Chondrocyte (in vitro differentiated cells): ENCODE data around the gene SDC1. TPM values are rescaled to one million over a fixed set of nuclear protein-coding genes. Genes with fewer than 3 reads are reported as not detected.

Source experiments
- DNase-seq: peaks from one replicate; pipeline ENCODE4 v3.0.0; 2021; ENCODE audit warnings: mixed read lengths, low spot score
- H3K27ac Mint-ChIP-seq: one replicate; pipeline ENCODE4 v1.8.0; 2021; ENCODE audit warnings: mild to moderate bottlenecking, moderate library complexity, mixed read lengths; ENCODE audit not compliant: unreplicated experiment
- H3K27me3 Mint-ChIP-seq: 2 replicates; pipeline ENCODE4 v1.8.0; 2021; ENCODE audit warnings: low read depth, mixed read lengths
- H3K36me3 Mint-ChIP-seq: 2 replicates; pipeline ENCODE4 v1.8.0; 2021; ENCODE audit warnings: low read depth, mixed read lengths
- H3K4me1 Mint-ChIP-seq: 2 replicates; pipeline ENCODE4 v1.8.0; 2021; ENCODE audit warnings: low read depth, mild to moderate bottlenecking, mixed read lengths
- H3K4me3 Mint-ChIP-seq: one replicate; pipeline ENCODE4 v1.8.0; 2021; ENCODE audit warnings: mild to moderate bottlenecking, moderate library complexity, mixed read lengths; ENCODE audit not compliant: unreplicated experiment
- H3K9me3 Mint-ChIP-seq: 2 replicates; pipeline ENCODE4 v1.8.0; 2021; ENCODE audit warnings: low read depth, mixed read lengths
- CTCF ChIP-seq: fragments of 200-600 bp; sonication (generic); IDR thresholded peaks from 2 replicates; pipeline ENCODE4 v1.5.0; 2021; ENCODE audit warnings: antibody characterized with exemption, mild to moderate bottlenecking, moderate library complexity
- total RNA-seq: library from RNA; stranded (reverse); gene quantifications from 3 replicates; pipeline ENCODE4 v1.2.1, GENCODE V29; 2021

Gene SDC1
- total RNA-seq, 1 donor from 2014 or later: 13.2 TPM

- peak overlapping the region; percentile 80 for H3K27ac Mint-ChIP-seq
- no peaks in the 10 kb centered on the region for H3K27me3 Mint-ChIP-seq
- DNase-seq: no peak
- no peak overlapping the region for H3K4me3 Mint-ChIP-seq
- peaks cover 35% of the 10 kb centered on the region for H3K4me1 Mint-ChIP-seq
- TF ChIP-seq CTCF: no peak
- H3K36me3 Mint-ChIP-seq: no peaks in the 10 kb centered on the region
- H3K9me3 Mint-ChIP-seq: no peaks in the 10 kb centered on the region
Observed at GRCh38 chr2:20186078-20186854, 38.7 kb downstream of the SDC1 start.

GRCh38 chr2:20185176-20186022 lies 39.5 kb downstream of the SDC1 start:
- Mint-ChIP-seq H3K4me3 (no peak overlapping the region), H3K4me1 (peaks cover 35% of the 10 kb centered on the region), H3K27ac (peak overlapping the region; percentile 80), H3K9me3 (no peaks in the 10 kb centered on the region), H3K36me3 (no peaks in the 10 kb centered on the region), H3K27me3 (no peaks in the 10 kb centered on the region)
- no peak for TF ChIP-seq CTCF
- DNase-seq: no peak

GRCh38 chr2:20184067-20184938 lies 40.6 kb downstream of the SDC1 start:
- Mint-ChIP-seq H3K9me3 (no peaks in the 10 kb centered on the region), H3K4me1 (peaks cover 35% of the 10 kb centered on the region), H3K4me3 (no peak overlapping the region), H3K36me3 (no peaks in the 10 kb centered on the region), H3K27ac (peak overlapping the region; percentile 51), H3K27me3 (no peaks in the 10 kb centered on the region)
- TF ChIP-seq CTCF: no peak
- peak; percentile 41 for DNase-seq

- no peak for DNase-seq
- Mint-ChIP-seq H3K27ac (no peak overlapping the region), H3K9me3 (no peaks in the 10 kb centered on the region), H3K36me3 (no peaks in the 10 kb centered on the region), H3K4me3 (no peak overlapping the region), H3K27me3 (no peaks in the 10 kb centered on the region), H3K4me1 (peaks cover 35% of the 10 kb centered on the region)
- TF ChIP-seq CTCF: no peak
Observed at GRCh38 chr2:20183373-20183772, 41.6 kb downstream of the SDC1 start.
